NCI-H345 (cell line): ENCODE data around the gene BICD1.
"Not testable (repeated sequence)": the region's sequence is repeated elsewhere in the genome, so short reads cannot be mapped to it uniquely, and the experiment has no call there.

Experiments used
- DNase-seq: peaks from one replicate; lab custom pipeline; 2025; lab: John Stamatoyannopoulos, UW

Gene BICD1

GRCh38 chr12:32106517-32107358 lies at the start of gene BICD1:
Gene BICD1 (plus strand): TSS chr12:32106847. CDS start chr12:32107332, 485 bp downstream.
- peak; percentile 81 for DNase-seq

- no peak for DNase-seq
These were observed 45.6 kb upstream of the BICD1 start for GRCh38 chr12:32061033-32061432.

- DNase-seq = no peak
These were observed 43.8 kb upstream of the BICD1 start for GRCh38 chr12:32062881-32063280.

GRCh38 chr12:32063796-32064195 lies 42.9 kb upstream of the BICD1 start:
- no peak for DNase-seq

GRCh38 chr12:32066206-32066605 lies 40.4 kb upstream of the BICD1 start:
- no peak for DNase-seq

- no peak for DNase-seq
These were observed 37.6 kb upstream of the BICD1 start for GRCh38 chr12:32069071-32069470.

GRCh38 chr12:32069731-32070130 lies 36.9 kb upstream of the BICD1 start:
- DNase-seq = no peak

- no peak for DNase-seq
These were observed 36.3 kb upstream of the BICD1 start for GRCh38 chr12:32070370-32070769.

- DNase-seq = no peak
These were observed 34.5 kb upstream of the BICD1 start for GRCh38 chr12:32072102-32072501.

GRCh38 chr12:32074432-32074831 lies 32.2 kb upstream of the BICD1 start:
- no peak for DNase-seq

GRCh38 chr12:32076941-32077340 lies 29.7 kb upstream of the BICD1 start:
- no peak for DNase-seq

GRCh38 chr12:32080435-32080834 lies 26.2 kb upstream of the BICD1 start:
- DNase-seq = no peak

GRCh38 chr12:32083489-32083888 lies 23.2 kb upstream of the BICD1 start:
- DNase-seq = no peak

GRCh38 chr12:32084017-32084688 lies 22.5 kb upstream of the BICD1 start:
- no peak for DNase-seq

GRCh38 chr12:32084753-32085152 lies 21.9 kb upstream of the BICD1 start:
- no peak for DNase-seq

- DNase-seq = no peak
These were observed 19.3 kb upstream of the BICD1 start for GRCh38 chr12:32087306-32087705.

- no peak for DNase-seq
These were observed 17.5 kb upstream of the BICD1 start for GRCh38 chr12:32089156-32089555.

- DNase-seq = no peak
These were observed 17.1 kb upstream of the BICD1 start for GRCh38 chr12:32089586-32089985.

- DNase-seq = no peak
These were observed 15.0 kb upstream of the BICD1 start for GRCh38 chr12:32091696-32092095.

- DNase-seq = no peak
These were observed 8.5 kb upstream of the BICD1 start for GRCh38 chr12:32098112-32098511.

GRCh38 chr12:32099275-32099674 lies 7.4 kb upstream of the BICD1 start:
- not testable (repeated sequence) for DNase-seq

GRCh38 chr12:32100361-32100760 lies 6.3 kb upstream of the BICD1 start:
- DNase-seq = no peak

- no peak for DNase-seq
These were observed 5.8 kb upstream of the BICD1 start for GRCh38 chr12:32100888-32101287.
